RWPE1 (cell line): ENCODE data around the gene PHOX2A.

Source experiments
- CTCF ChIA-PET: fragments of 350-600 bp; sonication (Branson Sonifier 250); formaldehyde crosslinking; extraction: SDS; loops from one replicate; lab custom pipeline; 2021; lab: Yijun Ruan, JAX
- POLR2A ChIA-PET: fragments of 400-600 bp; formaldehyde crosslinking; extraction: SDS; loops from one replicate; lab custom pipeline; 2020; ENCODE audit warnings: antibody characterized with exemption; ENCODE audit not compliant: low non-redundant PET; lab: Yijun Ruan, JAX
- DNase-seq: peaks from one replicate; pipeline ENCODE4 v3.0.0; 2012; ENCODE audit warnings: low spot score
- H3K27ac ChIP-seq: fragments of 450-650 bp; 2 replicates; pipeline ENCODE4 v1.5.1; 2017
- TF ChIP-seq, protein P1 (sequence below): fragments of 450-650 bp; conservative IDR thresholded peaks from 2 replicates; pipeline ENCODE4 v1.5.1; 2017; ENCODE audit warnings: low read depth, mild to moderate bottlenecking

The PHOX2A gene

DNA sequence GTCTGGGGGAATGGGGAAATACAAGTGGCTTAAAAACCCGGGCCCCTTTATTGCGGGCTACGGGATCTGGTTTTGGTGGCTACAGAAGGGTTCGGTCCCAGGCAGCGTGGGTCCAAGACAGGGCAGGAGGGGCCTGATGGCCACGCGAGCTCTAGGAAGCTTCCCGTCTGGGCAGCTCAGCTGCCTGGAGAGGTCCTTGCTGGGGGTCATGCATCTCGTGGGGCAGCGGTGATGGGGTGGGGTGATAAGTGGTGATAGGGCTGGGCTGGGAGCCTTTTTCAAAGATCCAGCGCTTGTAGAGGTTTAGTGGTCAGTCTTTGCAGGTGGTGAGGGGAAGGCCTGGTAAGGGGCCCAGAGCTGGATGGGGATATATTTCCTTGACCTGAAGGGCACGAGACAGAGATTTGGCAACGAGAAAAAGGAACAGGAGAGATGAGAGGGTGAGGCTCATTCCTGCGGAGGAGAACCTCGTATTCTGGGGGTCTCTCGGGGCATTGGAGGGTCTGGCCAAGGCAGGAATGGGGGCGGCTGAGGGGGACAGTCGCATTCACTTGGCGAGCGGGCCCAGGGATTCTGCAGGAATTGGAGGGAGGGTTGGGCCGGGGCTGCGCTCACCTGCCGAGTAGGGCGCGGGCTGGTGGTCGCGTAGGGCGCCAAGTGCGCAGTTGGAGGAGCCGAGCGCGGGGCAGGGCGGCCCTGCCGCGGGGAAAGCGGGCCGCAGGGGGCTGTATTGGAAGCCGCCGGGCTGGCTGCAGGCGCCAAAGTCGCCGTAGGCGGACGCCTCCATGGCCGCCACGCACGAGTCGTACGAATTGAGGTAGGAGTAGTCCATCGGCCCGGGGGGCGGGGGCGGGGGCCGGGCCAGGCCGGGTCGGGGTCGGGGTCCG, 560 bp downstream of the PHOX2A start:
- TF ChIP-seq, protein P1, sequence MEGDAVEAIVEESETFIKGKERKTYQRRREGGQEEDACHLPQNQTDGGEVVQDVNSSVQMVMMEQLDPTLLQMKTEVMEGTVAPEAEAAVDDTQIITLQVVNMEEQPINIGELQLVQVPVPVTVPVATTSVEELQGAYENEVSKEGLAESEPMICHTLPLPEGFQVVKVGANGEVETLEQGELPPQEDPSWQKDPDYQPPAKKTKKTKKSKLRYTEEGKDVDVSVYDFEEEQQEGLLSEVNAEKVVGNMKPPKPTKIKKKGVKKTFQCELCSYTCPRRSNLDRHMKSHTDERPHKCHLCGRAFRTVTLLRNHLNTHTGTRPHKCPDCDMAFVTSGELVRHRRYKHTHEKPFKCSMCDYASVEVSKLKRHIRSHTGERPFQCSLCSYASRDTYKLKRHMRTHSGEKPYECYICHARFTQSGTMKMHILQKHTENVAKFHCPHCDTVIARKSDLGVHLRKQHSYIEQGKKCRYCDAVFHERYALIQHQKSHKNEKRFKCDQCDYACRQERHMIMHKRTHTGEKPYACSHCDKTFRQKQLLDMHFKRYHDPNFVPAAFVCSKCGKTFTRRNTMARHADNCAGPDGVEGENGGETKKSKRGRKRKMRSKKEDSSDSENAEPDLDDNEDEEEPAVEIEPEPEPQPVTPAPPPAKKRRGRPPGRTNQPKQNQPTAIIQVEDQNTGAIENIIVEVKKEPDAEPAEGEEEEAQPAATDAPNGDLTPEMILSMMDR, result no peak
- no peak for DNase-seq
- ChIA-PET CTCF (interaction anchor here (0.8 kb wide), 1 partner anchor 188 kb away, joined by 3 read pairs; no protein-coding TSS in a partner anchor), POLR2A (no interaction called here)
- H3K27ac ChIP-seq, result no peak overlapping the region

DNA sequence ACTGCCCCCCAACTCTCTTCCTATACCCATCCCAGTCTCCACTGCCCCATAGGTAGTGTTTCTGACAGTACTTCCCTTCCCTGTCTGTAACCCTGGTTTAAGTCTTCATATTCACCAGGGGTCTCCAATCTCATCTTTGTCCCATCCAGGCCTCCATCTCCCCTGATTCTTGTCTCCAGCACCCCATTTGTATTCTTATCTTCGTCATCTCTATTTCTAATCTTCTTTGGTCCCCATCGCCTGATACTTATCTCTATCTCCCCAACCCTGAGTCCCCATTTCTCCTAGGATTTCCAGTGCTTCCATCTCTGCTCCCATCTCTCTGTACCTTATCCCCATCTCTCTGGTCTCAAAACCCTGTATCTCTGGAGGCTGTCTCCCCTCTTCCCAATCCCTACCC, 1.8 kb downstream of the PHOX2A start:
- DNase-seq, result no peak
- ChIA-PET POLR2A (interaction anchor here (0.6 kb wide), 1 partner anchor 12 kb away, joined by 3 read pairs; no protein-coding TSS in a partner anchor), CTCF (interaction anchor here (0.6 kb wide), 1 partner anchor 18 kb away, joined by 4 read pairs; no protein-coding TSS in a partner anchor)
- no peak overlapping the region for H3K27ac ChIP-seq
- TF ChIP-seq, protein P1, result no peak

DNA sequence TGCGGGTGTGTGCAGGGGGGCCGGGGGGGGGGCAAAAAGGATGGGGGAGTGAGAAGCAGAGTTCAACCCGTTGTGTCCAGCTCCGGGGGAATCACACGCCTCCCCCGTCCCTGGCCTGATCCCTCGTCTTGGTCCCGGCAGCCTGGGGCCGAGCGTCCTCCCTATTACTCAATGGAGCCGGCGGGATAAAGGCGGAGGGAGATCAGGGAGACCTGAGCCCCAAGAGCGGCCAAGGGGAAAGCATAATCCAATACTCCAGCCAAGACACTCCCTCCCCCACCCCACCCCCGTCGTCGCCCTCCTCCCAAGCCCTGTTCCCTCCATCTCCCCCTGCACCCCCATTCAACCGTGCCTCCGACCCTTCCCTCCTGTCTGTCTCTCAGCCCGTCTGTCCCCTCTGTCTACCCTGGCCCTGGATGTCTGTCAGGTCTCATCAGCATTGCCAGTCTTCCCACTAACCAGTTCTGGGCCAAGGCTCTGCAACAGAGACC, 2.6 kb downstream of the PHOX2A start:
- TF ChIP-seq, protein P1, result no peak
- ChIA-PET CTCF (interaction anchor here (0.6 kb wide), 2 partner anchors 8 to 17 kb away, joined by 3 to 4 read pairs; no protein-coding TSS in a partner anchor), POLR2A (no interaction called here)
- H3K27ac ChIP-seq, result no peak overlapping the region
- DNase-seq, result no peak

DNA sequence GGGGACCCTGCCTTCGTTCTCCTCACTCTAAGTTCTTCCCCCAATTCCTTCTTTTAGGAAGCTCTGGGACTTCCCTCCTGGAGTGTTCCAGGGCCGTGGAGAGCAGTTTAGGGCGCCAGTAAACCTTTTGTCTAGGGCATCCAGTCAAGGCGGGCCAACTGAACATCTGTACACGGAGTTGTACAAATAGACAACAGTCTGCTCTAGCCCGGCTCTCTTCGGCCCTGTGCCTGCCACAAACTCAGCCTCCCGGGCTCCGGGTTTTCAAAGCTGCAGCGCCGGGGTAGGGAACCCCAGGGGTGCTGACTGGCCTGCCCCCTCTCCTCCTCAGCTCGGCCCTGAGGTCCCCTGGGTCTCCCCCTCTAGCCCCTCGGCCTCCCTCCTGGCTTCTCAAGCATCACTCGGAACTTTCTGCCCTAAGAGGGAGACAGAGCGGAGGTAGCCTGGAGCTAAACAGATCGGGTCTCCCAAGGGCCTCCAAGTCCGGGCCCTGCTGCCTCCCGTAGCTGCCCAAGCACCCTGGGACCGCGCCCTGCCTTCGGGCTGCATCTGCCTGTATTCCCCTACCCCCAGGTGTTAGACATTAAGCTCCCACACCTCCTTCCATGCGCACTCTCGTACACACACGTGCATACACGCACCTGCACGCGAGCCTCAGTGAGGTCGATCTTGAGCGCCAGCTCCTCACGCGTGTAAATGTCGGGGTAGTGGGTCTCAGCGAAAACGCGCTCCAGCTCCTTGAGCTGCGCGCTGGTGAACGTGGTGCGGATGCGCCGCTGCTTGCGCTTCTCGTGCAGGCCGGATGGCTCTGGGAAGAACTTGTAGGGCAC, 3.3 kb downstream of the PHOX2A start:
- H3K27ac ChIP-seq, result peak overlapping the region; percentile 76
- TF ChIP-seq, protein P1, result no peak
- CTCF ChIA-PET, result interaction anchor here (0.6 to 1.0 kb wide), 2 partner anchors 9 to 215 kb away, joined by 3 read pairs; no protein-coding TSS in a partner anchor
- DNase-seq, result no peak
- POLR2A ChIA-PET, result no interaction called here

DNA sequence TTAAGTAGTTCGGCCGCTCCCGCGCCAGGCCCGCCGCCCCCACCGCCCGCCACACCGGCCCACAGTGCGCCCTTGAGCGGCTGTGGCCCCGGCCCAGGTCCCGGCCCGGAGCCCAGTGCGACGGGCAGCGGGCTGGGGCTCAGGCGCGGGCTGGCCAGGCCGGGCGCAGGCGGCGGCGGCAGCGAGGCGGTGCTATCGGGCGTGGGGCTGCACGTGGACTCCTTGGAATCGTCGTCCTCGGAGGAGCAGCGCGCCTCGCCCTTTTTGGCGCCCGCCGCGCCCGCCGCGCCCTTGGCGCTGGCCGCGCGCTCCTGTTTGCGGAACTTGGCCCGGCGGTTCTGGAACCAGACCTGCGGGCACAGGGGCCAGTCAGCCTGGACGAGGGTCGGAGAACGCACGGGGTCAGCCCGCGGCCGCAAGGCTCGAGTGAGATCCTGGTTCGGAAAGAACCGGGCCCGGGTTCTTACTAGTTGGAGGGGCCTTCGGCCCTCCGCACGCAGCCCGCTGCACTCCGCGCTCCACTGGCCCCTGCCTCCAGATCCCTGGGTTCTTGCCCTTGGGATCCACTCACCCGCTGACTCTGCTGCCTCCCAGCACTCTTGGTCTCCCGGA, 4.0 kb downstream of the PHOX2A start:
- POLR2A ChIA-PET, result no interaction called here

More for the DNA sequence above, 4.0 kb downstream of the PHOX2A start:
- DNase-seq, result no peak
- peak overlapping the region; percentile 76 for H3K27ac ChIP-seq
- TF ChIP-seq, protein P1, result no peak
- CTCF ChIA-PET, result interaction anchor here (1.0 kb wide), 1 partner anchor 215 kb away, joined by 3 read pairs; no protein-coding TSS in a partner anchor
